Motor neuron (in vitro differentiated cells): ENCODE data around the gene FDX2. TPM values are rescaled to one million over a fixed set of nuclear protein-coding genes. Genes with fewer than 3 reads are reported as not detected.
A peak's percentile ranks its signal among the peaks of the same experiment; 100 is the strongest.

Source experiments
- ATAC-seq, 8 experiments: fragments of 200-7000 bp; cut with Tn5 transposase; replicated peaks in 6 of 8; 2 replicates each; pipeline ENCODE4 v1.8.0; 2021; ENCODE audit warnings: mild to moderate bottlenecking in 8 of 8, moderate library complexity in 8 of 8
- H3K27ac ChIP-seq, 2 donors: fragments of 250-450 bp; sonication (Bioruptor Pico); 2 replicates each; pipeline ENCODE4 v1.9.0; 2021; ENCODE audit warnings: antibody characterized with exemption in 2 of 2, mild to moderate bottlenecking in 2 of 2, moderate library complexity in 1 of 2
- H3K4me1 ChIP-seq, 2 donors: fragments of 250-450 bp; sonication (Bioruptor Pico); replicated peaks in 1 of 2; 2 replicates each; pipeline ENCODE4 v1.6.1; 2021; ENCODE audit warnings: antibody characterized with exemption in 2 of 2, mild to moderate bottlenecking in 2 of 2, moderate library complexity in 1 of 2
- H3K4me3 ChIP-seq, 5 donors: fragments of 250-450 bp; sonication (Bioruptor Pico); 2 replicates each; pipeline ENCODE4 v1.9.0; 2021; ENCODE audit warnings: antibody characterized with exemption in 5 of 5, mild to moderate bottlenecking in 5 of 5, moderate library complexity in 4 of 5
- WGBS, 10 experiments: fragments of 450-650 bp; shearing (Covaris generic); methylation state at CpG; one replicate each; pipeline ENCODE4 v1.0.0; 2022; 5-methylcytosine and 5-hydroxymethylcytosine counted together
- in situ Hi-C, 9 experiments: fragments of 400-800 bp; cut with MboI; loops; one replicate each; pipeline ENCODE4 v1.15.0; 2021; ENCODE audit warnings: low sequenced_read_pairs in 9 of 9, low pct_unique_long_range_greater_than_20kb in 2 of 9; ENCODE audit not compliant: unreplicated experiment in 9 of 9
- total RNA-seq, 8 experiments: library from RNA; unstranded; fragments of 300-600 nt; gene quantifications; 2 replicates each; pipeline versions ENCODE4 v1.2.3 to v1.2.4, GENCODE V29; 2022

The FDX2 gene
- total RNA-seq = 10 to 100 TPM; 12.7 to 37.8 (median 18.8) TPM

DNA sequence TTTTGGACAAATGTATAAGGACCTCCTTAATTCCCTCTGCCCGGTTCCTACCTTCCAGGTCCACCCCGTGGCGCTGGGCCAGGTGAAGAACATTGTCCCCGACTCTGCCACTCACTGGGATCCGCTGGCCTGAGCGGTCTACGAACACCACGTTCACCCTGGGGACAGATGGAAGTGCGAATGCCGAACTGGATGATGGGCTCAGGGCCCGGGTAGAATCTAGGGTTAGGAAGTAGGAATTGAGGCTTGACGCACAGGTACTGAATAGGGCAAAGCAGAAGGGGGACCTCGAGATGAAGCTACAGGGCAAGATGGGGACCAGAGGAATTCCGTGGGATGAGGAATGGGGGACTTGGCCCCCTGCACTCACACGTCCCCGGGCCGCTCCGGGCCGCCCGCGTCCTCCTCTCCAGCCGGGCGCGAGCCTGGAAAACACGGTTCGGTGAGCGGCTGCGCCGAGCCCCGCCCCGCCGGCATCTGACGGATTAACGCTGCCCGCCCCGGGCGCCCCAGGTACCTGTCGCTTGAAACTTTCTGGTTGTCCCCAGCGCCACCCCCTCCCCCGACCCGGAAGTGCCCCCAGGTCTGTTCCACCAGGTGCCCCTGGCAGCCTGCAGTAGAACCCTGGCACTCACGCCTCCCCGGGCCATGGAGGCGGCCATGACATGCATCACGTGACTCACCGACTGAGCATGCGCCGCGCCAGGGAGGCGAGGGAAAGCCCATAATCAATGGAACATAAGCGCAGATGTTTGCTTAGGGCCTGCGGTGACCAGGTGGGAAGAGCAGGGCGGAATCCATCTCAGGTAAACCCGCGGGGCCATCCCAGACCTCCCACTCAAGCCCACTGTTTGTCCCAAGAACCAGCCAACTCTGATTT lies at the start of gene FDX2:
Gene FDX2 (minus strand): TSS at position 681 of the 880 bp plus-strand sequence. CDS start 19 bp downstream, at position 662.
- WGBS, 10 experiments = 0 to 4% (median 0%) methylated on average over 1 to 15 of the region's 55 CpGs; no CpG with 5 or more reads in 4 of the 10 experiments
- Histone ChIP-seq H3K4me1 (peaks cover 7 to 11% of the 10 kb centered on the region in 2 donors), H3K4me3 (peak within 1 kb of the TSS; percentile 67 to 97 (median 95)), H3K27ac (peak within 1 kb of the TSS; percentile 25 to 26)
- in situ Hi-C loops = no loop called here
- peak; percentile 89 to 92 (median 90) for ATAC-seq

DNA sequence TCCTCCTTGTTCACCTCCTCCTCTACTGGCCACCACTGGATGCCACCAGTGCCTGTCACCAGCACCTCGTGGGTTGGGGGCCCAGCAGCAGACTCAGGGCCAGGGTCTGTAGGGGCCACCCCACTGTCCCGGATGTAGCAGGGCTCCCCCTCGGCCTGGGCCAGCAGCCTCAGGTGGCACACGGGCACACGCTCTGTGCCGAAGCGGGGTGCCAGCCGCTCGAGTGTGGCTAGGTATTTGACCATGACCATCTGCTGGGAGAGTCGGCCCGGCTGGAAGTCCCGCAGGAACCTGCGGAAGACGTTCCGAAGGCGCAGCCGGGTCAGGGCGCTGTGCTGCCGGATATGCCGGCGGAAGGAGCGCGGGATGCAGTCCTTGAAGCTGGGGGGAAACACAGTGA lies 49.7 kb upstream of the FDX2 start:
- no peak overlapping the region for H3K27ac ChIP-seq
- no peaks in the 10 kb centered on the region for H3K4me1 ChIP-seq
- no peak overlapping the region for H3K4me3 ChIP-seq
- no peak for ATAC-seq
- in situ Hi-C loops = no loop called here
- 67 to 100% (median 100%) methylated on average over 1 to 8 of the region's 23 CpGs; no CpG with 5 or more reads in 6 of the 10 experiments for WGBS, 10 experiments

DNA sequence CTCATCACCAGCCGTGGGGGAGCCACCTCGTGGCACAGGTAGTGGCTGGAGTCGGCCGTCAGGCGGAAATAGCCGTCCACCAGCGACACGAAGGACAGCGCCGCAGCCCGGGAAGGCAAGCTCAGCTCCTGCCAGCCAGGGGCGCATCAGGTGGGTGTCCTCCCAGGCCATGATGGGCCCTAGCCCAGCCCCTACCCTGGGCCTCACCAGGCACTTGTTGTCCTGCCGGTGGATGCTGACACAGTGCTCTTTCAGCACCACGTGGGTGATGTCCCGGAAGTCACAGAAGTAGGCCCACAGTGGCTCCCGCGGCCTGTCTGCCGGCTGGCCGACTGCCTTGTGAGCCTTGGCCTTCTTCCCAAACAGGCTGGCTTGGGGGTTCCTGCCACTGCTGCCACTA lies 48.8 kb upstream of the FDX2 start:
- in situ Hi-C loops = no loop called here
- Histone ChIP-seq H3K27ac (no peak overlapping the region), H3K4me1 (no peaks in the 10 kb centered on the region), H3K4me3 (no peak overlapping the region)
- WGBS, 10 experiments = 80 to 100% (median 94%) methylated on average over 1 to 6 of the region's 19 CpGs; no CpG with 5 or more reads in 6 of the 10 experiments
- peak in 2 of 8 experiments; percentile 17 to 25 for ATAC-seq

DNA sequence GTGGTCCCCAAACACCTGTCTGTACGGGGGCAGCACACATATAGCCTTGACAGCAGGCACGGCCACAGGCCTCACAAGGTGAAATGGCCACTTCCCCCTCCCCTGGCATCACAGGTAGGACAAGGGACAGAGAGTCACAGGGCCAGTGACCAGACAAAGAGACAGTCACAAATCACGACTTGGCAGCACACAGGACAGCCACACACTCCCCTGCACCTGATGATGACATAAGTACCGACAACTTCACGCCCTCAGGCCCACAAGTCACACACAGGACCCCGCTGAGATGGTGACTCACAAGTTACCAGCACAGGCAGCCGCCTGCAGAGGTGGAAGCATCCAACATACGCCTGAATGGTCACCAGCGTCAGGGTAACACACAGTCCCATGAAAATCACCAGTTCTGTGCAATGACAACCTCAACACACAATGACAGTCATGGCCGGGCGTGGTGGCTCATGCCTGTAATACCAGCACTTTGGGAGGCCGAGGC lies 48.0 kb upstream of the FDX2 start:
- in situ Hi-C loops = no loop called here
- H3K4me1 ChIP-seq = no peaks in the 10 kb centered on the region
- no peak overlapping the region for H3K27ac ChIP-seq
- H3K4me3 ChIP-seq = no peak overlapping the region
- peak in 4 of 8 experiments; percentile 8 to 25 (median 18) for ATAC-seq
- WGBS, 10 experiments = 80 to 100% (median 97%) methylated on average over 1 to 6 of the region's 12 CpGs; no CpG with 5 or more reads in 2 of the 10 experiments

DNA sequence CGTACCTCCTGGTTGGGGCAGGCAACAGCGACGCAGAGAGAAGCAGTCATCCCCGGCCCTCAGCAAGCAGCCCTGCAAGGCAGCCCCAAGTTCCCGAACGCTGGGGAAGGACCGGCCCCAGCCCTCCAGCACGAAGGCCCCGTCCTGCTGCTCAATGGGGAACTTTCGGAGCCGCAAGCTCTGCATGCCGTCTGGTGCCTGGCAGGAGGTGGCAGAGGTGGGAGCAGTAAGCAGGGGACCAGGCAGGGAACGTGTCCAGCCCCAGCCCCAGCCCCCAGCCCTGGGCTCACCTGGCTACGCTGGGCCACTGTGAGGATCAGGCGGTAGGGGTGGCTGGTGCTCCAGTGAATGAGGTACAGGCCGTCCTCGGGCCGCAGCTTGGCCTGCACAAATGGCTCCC lies 46.4 kb upstream of the FDX2 start:
- H3K27ac ChIP-seq = no peak overlapping the region
- no peak overlapping the region for H3K4me3 ChIP-seq
- ATAC-seq = no peak
- no peaks in the 10 kb centered on the region for H3K4me1 ChIP-seq
- WGBS, 10 experiments = 100% methylated on average over 3 of the region's 18 CpGs; no CpG with 5 or more reads in 9 of the 10 experiments
- in situ Hi-C loops = no loop called here

DNA sequence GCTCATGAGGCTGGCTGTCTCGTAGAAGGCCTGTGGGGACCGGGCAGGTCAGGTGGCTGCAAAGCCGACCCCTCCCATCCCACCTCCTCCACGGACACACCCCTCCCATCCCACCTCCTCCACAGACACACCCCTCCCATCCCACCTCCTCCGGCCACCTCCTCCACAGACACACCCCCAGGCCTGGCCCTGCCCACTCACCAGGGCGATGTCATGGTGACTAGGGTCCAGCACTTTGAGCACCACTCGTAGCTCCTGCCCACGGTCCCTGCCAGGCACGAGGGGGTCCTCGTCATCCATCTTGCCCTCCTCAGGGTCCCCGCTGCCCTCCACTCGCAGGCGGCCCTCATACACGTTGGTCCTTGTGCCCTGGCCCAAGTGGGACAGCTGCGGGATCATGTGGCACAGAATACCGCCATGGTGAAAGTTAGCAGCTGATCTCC lies 45.8 kb upstream of the FDX2 start:
- Histone ChIP-seq H3K27ac (no peak overlapping the region), H3K4me1 (no peaks in the 10 kb centered on the region), H3K4me3 (no peak overlapping the region)
- no CpG with 5 or more reads among the region's 16 CpGs for WGBS, 10 experiments
- ATAC-seq = peak in 5 of 8 experiments; percentile 9 to 34 (median 21)
- in situ Hi-C loops = no loop called here

DNA sequence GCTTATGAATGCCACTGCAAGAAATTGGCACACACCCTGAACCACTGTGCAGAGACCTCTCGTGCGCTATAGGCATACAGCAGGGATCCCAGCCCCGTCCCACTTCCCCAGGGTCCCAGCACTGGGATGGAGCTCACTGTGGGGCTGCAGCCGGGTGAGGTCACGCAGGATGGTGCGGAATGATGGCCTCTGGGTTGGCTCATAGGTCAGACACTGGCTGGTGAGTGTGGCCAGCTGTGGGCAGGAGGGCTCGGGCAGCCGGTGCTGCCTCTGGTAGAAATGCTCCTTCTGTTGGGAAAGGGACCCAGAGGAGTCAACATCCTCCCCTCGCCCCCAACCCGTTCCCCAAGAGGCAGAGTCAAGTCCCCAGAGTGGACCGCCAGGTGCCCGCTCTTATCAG lies 40.6 kb upstream of the FDX2 start:
- WGBS, 10 experiments = 90 to 100% methylated on average over 1 to 2 of the region's 12 CpGs; no CpG with 5 or more reads in 8 of the 10 experiments
- in situ Hi-C loops = no loop called here
- no peak overlapping the region for H3K27ac ChIP-seq
- no peak overlapping the region for H3K4me3 ChIP-seq
- peaks cover 14 to 15% of the 10 kb centered on the region in 2 donors for H3K4me1 ChIP-seq
- ATAC-seq = no peak

DNA sequence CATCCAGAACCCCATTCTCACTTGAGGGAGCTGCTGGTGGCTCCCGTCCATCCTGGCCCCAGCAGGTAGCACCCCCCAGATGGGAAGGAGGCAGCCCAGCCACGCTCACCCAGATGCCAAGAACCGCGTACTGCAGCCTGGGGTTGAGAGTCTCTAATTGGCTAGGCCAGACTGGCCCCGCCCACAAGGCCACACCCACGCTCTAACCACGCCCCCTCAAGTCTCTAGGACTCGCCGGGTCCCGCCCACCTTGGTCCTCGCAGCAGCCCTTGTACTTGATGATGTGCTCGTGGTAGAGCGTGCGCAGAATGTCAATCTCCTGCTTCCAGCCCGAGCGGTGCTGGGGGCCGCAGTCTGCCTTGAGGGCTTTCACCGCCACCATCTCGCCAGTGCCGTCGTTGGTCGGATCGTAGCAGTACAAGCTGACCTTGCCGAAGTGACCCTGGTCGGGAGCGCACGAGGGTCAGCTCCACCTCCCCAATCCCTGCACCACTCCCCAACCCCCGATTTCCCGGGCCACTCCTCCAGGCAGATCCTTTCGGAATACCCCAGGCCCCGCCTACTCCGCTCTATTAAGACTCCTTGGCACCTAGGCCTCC lies 38.1 kb upstream of the FDX2 start:
- Histone ChIP-seq H3K4me3 (peak overlapping the region; percentile 24 to 44 (median 29)), H3K27ac (peak overlapping the region; percentile 91 to 92), H3K4me1 (peaks cover 14 to 15% of the 10 kb centered on the region in 2 donors)
- in situ Hi-C loops = no loop called here
- WGBS, 10 experiments = 0 to 89% (median 6%) methylated on average over 4 to 14 of the region's 32 CpGs; no CpG with 5 or more reads in 7 of the 10 experiments
- ATAC-seq = peak in 6 of 8 experiments; percentile 41 to 76 (median 72)

DNA sequence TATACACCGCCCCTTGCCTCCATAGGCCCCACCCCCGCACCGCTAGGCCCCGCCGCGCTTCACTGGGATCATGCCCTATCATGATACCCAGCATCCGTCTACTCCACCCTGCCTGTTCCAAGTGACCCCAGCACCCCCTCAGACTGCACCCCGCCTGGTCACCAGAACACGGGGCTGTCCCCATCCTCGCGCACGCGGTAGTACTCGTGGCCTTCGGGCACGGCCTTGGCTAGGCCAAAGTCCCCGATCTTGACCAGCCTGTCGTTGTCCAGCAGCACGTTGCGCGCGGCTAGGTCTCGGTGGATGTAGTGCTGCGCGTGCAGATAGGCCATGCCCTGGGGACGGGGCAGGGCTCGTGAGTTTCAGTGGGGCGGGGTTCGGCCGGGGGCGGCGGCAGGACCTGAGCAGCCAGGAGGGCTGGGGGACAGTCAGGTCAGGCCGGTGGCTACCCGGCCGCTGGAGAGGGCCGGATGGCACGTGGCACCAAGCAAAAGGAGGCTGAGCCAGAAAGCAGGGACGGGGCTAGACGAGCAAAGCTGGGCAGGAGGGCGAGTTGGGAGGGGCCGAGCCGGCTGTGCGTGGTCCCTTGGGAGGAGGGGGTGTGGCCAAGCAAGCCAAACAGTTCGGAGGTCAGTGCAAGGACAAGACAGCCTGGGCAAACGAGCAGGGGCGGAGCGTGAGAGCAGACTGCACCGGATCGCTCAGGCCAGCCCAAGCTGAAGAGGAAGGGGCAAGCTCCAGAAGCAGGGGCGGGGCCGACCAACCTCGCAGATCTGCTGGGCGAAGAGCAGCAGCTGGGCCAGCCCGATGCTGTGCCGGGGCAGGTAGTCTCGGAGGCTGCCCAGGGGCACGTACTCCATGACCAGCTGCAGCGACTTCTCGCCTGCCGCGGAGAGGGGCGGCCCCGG lies 37.2 kb upstream of the FDX2 start:
- peak overlapping the region; percentile 24 to 44 (median 29) for H3K4me3 ChIP-seq
- in situ Hi-C loops = no loop called here
- ATAC-seq = peak in 6 of 8 experiments; percentile 25 to 82 (median 81)
- 2% methylated on average over 15 of the region's 63 CpGs; no CpG with 5 or more reads in 9 of the 10 experiments for WGBS, 10 experiments
- H3K4me1 ChIP-seq = peaks cover 14 to 15% of the 10 kb centered on the region in 2 donors
- H3K27ac ChIP-seq = peak overlapping the region; percentile 91 to 94

DNA sequence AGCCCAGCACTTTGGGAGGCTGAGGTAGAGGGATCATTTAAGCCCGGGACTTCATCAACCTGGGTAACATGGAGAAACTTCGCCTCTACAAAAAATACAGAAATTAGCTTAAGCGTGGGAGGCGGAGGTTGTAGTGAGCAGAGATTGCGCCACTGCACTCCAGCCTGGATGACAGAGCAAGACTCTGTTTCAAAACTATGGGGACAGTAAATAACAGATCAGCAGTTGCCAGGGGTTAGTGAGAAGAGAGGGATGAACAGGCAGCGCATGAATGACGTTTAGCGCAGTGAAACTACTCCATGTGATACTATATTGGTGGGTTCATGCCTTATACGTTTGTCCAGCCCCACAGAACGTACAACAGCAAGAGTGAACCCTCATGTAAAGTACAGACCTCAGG lies 30.7 kb upstream of the FDX2 start:
- in situ Hi-C loops = no loop called here

DNA sequence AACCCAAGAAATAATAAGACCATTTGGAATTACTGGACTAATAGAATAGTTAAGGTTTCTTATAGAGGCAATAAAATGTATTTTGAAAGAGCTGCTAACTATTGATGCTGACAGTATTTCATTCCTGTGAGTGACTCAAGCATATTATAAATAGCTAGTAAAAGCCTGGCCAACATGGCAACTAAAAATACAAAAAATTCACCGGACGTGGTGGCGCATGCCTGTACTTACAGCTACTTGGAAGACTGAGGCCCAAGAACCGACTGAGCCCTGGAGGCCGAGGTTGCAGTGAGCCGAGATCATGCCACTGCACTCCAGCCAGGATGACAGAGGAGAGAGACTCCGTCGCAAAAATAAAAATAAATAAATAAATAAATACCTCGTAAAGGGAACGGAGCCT lies 29.0 kb upstream of the FDX2 start:
- no peak overlapping the region for H3K4me3 ChIP-seq
- H3K4me1 ChIP-seq = no peaks in the 10 kb centered on the region
- WGBS, 10 experiments = 68 to 100% (median 81%) methylated on average over 1 to 10 of the region's 10 CpGs; no CpG with 5 or more reads in 1 of the 10 experiments
- in situ Hi-C loops = no loop called here
- H3K27ac ChIP-seq = no peak overlapping the region
- no peak for ATAC-seq

More for the DNA sequence above, 30.7 kb upstream of the FDX2 start:
- Histone ChIP-seq H3K27ac (no peak overlapping the region), H3K4me3 (no peak overlapping the region), H3K4me1 (no peaks in the 10 kb centered on the region)
- peak in 2 of 8 experiments; percentile 26 to 48 for ATAC-seq
- 54 to 95% (median 79%) methylated on average over 2 to 8 of the region's 10 CpGs for WGBS, 10 experiments

DNA sequence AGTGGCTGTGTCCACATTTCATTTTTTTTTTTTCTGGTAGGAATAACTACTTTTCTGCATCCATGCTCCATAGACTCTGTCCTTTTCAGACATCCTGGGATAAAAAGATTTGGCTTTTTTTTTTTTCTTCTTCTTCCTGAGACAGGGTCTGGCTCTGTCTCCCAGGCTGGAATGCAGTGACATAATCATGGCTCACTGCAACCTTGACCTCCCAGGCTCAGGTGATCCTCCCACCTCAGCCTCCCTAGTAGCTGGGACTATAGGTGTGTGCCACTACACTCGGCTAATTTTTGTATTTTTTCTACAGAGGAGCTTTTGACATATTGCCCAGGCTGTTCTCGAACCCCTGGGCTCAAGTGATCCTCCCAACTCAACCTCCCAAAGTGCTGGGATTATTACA lies 27.7 kb upstream of the FDX2 start:
- no peak for ATAC-seq
- Histone ChIP-seq H3K27ac (no peak overlapping the region), H3K4me1 (no peaks in the 10 kb centered on the region), H3K4me3 (no peak overlapping the region)
- 40 to 100% (median 55%) methylated on average over 1 to 2 of the region's 2 CpGs; no CpG with 5 or more reads in 2 of the 10 experiments for WGBS, 10 experiments
- in situ Hi-C loops = no loop called here
